Raji (cell line): ENCODE measurements around the gene SLC12A3.

Experiments used
- POLR2A ChIP-seq: IDR thresholded peaks from 2 replicates; pipeline ENCODE4 v1.6.1; 2011; ENCODE audit warnings: low read depth, low read length, control low read depth; ENCODE audit not compliant: insufficient read depth

SLC12A3 gene

DNA sequence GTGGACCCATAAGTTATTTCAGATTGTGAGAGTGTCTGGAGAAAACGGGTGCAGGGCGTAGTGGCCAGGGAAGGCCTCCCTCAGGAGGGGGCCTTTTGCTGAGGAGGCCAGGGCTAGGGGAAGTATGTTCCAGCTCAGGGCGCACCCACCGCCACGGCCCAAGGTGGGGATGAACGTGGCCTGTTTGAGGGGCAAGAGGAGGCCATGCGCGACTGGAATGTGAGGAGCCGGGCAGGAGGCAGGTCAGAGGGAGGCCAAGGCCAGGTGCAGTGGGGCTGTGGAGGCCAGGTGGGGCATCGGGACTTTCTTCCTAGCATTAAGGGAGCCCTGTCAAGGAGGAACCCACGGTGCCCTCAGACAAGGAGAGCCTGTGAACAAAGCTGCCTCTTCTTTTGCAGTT is 26.7 kb downstream of the SLC12A3 start:
- TF ChIP-seq POLR2A = no peak

DNA sequence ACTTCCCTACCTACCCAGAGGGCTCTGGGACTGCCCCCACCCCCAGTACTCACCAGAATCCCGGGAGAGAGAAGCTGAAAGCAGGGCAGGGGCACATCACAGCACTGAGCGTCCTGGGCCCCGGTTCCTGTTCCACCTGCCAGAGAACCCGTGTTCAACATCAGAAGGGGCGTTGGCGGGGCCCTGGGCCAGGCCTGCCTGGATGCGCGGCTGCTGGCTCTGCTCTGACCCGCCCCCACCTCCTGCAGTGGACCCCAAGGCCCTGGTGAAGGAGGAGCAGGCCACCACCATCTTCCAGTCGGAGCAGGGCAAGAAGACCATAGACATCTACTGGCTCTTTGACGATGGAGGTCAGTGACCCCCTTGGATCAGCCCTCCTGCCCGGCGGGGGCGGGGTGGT is 27.7 kb downstream of the SLC12A3 start:
- TF ChIP-seq POLR2A = no peak

GRCh38 chr16:56894331-56894917 is 29.4 kb downstream of the SLC12A3 start:
- TF ChIP-seq POLR2A = no peak

DNA sequence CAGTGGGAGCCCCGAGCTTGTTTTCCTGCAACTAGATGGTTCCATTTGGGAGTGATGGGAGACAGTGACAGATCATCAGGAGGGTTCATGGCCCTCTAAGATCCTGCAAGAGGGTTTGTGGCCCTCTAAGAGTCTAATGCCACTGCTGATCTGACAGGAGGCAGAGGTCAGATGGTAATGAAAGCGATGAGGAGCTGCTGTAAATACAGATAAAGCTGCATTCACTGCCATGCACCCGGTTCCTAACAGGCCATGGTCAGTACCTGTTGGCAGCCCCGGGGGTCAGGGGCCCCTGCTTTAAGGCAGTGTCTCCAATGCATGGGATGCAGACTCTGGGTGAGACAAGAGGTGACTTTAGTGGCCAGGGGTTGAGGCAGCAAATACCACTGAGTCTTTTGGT is 30.8 kb downstream of the SLC12A3 start:
- no peak for TF ChIP-seq POLR2A

- no peak for TF ChIP-seq POLR2A
Observed at GRCh38 chr16:56896244-56896643, 31.2 kb downstream of the SLC12A3 start.

- TF ChIP-seq POLR2A = no peak
Observed at GRCh38 chr16:56897026-56897799, 32.2 kb downstream of the SLC12A3 start.

- TF ChIP-seq POLR2A = no peak
Observed at GRCh38 chr16:56898847-56899246, 33.8 kb downstream of the SLC12A3 start.

DNA sequence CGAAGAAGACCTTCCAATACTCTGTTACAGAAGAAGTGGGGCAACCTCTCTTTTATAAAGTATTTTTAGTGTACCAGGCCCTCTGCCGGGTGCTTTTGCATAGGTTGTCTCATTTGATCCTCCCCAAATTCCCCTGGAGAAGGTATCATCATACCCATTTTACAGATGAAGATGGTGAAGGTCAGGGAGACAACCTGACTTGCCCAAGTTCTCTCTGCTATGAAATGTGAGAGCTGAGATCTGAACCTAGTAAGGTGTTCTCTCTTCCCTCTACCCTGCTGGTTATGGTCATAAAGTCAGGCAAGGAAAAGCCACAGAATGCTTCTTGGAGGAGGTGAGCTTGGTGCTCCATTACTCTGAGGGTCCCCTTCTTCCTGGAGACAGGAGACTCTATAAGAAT is 38.9 kb downstream of the SLC12A3 start:
- TF ChIP-seq POLR2A = no peak

GRCh38 chr16:56907401-56907800 is 42.4 kb downstream of the SLC12A3 start:
- no peak for TF ChIP-seq POLR2A

DNA sequence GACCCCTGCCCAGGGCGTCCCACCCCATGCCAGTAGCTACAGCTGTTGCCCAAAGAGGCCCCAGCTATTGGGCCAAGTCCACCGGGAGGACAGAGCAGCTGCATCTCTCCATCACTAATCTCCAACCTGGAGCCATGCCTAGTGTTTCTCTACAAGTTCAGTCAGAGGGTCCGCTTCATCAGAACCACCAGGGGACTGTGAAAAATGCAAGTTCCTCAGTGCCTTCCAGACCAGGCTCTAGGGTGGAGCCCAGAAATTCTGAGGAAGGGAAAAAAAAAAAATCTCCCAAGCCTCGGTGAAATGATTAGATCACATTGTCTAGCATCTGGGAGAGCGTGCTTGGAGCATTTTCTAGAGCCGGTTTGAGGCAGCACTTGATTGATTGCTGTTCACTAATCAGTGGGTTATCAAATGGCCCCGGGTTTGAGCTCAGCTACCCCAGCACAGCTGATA is 44.5 kb downstream of the SLC12A3 start:
- no peak for TF ChIP-seq POLR2A

GRCh38 chr16:56910112-56910511 is 45.1 kb downstream of the SLC12A3 start:
- TF ChIP-seq POLR2A = no peak

DNA sequence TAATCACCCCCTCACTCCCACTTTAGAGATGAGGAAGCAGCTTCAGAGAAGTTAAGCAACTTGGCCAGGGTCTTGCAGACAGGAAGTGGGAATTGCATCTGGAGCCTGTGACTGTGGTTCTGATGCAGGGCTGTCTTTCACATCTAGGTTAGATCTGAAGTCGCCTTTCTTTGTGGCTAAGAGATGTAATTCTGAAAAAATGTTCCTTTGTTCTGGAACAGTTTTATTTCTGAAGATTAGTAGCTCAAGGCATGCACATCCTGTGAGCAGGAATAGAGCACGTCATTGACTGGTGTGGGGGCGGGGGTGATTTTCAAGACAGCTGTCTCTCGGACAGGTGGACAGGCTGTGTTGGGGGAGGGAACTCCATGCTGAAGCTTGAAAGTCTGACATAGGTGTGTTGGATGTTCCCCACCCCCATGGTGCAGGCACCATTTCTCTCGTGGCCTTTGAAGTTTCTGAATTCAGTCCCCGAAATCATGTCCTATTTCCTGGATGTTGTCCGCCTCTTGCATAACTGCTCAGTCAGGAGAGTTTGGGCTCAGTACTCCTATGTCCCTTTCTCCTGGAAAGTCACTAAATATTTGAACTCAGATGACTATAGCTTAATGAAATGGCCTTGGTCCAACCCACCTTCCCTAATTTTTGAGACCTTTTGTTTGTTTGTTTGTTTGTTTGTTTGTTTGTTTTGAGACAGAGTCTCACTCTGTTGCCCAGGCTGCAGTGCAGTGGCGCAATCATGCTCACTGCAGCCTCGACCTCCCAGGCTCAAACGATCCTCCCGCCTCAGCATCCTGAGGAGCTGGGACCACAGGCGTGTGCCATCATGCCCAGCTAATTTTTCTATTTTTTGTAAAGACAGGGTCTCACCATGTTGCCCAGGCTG is 45.9 kb downstream of the SLC12A3 start:
- no peak for TF ChIP-seq POLR2A

GRCh38 chr16:56911771-56912571 is 47.0 kb downstream of the SLC12A3 start:
- no peak for TF ChIP-seq POLR2A

DNA sequence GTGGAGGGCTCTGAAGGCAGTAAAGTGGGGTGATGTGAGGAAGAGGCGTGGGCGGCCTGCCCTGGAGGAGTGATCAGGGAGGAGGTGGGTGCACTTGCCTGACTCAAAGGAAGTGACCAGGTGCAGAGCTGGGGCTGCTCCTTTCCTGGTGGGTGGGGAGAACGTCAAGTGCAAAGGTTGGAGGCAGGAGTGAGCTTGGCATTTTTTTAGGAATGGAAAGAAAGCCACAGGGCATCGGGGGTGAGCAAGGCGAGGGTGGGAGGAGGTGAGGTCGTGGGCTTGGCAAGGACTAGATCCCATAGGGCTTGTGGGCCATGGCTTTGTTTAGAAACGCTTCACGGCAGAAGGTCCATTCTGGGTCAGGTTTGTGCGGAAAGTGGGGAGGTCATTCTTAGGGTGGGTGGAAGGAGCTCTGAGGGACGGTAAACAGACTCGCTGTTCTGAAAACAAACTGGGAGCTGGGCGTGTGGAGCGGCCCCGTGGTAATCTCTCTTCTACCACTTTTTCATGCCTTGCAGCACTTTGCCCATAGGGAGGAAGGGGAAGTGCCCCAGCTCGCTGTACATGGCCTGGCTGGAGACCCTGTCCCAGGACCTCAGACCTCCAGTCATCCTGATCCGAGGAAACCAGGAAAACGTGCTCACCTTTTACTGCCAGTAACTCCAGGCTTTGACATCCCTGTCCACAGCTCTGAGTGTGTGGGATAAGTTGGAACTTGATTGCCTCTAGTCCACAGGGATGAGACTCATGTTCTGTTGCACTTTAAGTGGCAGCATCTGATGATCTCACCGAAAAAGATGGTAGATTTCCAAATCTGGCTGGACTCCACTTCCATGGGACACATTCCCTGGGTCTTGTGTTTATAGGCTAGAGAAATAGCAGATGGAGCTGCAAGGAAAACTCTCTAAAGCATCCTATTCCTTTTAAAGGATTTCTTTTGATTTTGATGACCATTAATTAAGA is 48.0 kb downstream of the SLC12A3 start:
- TF ChIP-seq POLR2A = no peak
